GM18507 (cell line): Measurements from ENCODE around the gene TSR3.

Experiments
- DNase-seq: peaks from one replicate; pipeline ENCODE4 v3.0.0; 2011; ENCODE audit warnings: low read depth; ENCODE audit not compliant: insufficient read length; ENCODE audit errors: extremely low spot score
- FAIRE-seq: peaks from 2 replicates; lab custom pipeline; 2011; peaks lifted over from hg19 to GRCh38; lab: Jason Lieb, UNC

The TSR3 gene

DNA sequence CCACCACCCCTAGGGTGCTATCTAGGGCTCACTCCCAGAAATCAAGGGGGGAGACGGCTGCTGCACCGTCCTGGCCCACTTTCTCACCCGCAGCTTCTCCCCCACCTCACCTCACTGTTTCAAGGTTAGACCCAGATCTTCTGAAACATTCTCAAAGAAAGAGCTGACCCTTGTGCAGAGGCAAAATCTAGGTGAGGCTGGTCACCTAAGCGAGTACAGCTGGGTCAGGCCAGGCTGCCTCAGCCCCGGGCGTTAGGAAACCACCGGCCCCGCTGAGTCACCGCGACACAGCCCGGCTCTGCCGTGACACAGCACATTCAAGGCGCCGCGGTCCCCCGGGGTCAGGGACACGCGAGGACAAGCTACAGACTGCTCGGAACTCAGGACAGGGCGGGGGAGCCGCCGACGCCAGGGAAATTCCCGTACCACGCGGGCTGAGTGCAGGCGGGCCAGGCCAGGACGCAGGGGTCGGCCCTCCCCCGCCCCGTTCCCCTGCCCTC is 27.2 kb upstream of the TSR3 start:
- FAIRE-seq (peak; percentile 60), DNase-seq (peak; percentile 17)

DNA sequence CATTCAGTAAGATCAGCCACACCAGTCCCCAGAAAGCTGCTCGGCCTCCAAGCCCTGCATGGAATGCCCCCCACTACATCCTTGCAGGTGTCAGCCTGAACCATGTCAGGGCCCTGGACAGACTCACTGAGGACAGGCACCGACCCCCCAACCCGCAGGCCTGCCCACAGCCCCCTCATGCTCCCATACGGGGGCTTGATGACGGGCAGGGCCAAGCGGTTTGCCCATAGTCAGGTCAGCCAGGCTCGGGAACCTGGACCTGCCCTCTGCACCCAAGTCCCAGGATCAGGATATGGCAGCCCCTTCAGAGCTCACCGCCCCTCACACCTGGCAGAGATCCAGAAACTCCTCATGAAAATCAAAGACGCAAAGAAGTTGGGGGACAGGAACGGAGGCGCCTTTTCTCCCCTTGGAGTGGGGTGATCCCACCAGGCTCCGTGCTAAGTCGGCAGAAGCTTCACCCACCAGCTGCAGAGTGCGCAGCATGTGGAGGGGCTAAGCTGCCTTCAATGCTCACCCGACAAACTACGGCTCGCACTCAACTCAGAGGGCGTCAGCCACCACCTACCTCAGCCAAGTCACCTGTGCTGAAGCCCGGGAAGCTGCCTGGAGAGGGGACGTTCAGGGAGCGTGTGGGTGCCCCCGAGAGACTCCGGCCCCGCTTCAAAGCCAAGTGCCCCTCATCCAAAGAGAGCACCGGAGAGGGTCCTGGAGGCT is 26.6 kb upstream of the TSR3 start:
- no peak for FAIRE-seq
- DNase-seq: no peak

DNA sequence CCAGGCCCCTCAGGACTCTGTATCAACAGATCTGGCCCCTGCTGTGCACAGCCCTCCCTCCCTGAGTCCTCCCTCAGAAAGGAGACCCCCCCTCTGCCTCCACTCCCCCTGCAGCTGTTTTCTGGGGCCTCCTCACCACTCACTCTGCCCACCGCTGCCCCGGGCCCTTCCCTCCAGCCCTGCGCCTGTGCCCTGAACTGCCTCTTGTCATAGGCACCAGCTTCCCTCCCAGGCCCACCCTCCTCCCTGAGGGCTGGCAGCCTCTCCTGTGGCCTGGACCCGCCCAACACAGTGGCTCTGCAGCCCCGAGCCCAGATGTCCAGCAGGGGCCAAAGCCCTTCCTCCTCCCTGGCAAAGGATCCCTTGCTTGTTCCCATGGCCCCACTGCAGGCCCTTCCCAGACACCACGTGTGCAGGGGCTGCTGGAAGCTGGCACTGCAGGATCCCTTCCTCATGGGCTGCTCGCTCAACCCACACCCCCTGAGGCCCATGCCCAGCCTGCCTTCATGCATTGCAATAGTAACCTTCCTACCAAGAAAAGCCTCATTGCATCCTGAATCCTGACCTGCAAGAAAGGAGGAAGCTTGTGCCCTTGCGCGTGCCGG is 25.8 kb upstream of the TSR3 start:
- no peak for DNase-seq
- FAIRE-seq: no peak

- FAIRE-seq: no peak
- no peak for DNase-seq
Measured at GRCh38 chr16:1375741-1376410, 24.2 kb upstream of the TSR3 start.

DNA sequence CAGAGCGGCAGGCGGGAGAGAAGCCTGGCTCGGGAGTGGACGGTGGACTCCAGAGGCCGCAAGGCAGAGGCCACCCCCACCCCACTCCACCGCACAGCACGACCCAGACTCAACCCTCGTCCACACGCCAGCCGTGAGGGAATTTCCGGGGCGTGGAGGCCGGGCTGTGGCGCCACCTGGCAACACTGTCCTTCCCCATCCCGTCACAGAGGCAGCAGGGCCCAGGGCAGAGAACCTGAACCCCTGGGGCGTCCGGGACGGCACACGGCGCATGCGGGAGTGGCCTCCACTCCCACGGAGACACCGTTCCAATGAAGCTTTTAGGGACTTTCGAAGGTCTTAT is 23.6 kb upstream of the TSR3 start:
- FAIRE-seq (no peak), DNase-seq (no peak)

GRCh38 chr16:1374418-1375297 is 23.0 kb upstream of the TSR3 start:
- FAIRE-seq (no peak), DNase-seq (no peak)

DNA sequence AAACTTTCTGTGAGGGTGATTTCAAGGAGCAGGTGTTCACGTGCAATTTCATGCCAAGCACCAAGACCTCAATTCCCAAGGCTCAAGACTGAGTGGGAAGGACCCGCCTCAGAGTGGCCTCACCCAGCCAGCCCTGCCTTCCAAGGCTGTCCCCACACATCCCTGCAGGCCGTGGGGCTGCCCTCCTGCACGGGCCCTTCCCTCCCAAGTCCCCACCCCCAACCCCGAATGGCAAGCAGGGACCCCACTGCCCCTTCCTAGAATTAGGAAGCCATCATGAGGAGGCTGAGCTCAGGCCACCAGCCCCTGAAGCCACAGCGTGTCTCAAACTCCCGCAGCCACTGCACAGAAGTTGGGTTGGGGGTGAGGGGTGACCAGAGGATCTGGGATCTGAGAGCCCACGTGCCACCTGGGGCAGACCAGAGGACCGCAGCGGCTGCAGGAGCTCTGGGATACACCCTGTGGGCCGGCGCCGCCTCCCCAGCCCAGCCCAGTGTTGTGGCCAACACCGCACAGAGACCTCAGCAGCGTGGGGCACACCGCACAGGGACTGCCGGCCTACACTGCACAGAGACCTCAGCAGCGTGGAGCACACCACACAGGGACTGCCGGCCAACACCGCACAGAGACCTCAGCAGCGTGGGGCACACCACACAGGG is 20.7 kb upstream of the TSR3 start:
- DNase-seq (no peak), FAIRE-seq (no peak)

- DNase-seq: no peak
- no peak for FAIRE-seq
Measured at GRCh38 chr16:1371054-1371978, 19.6 kb upstream of the TSR3 start.

DNA sequence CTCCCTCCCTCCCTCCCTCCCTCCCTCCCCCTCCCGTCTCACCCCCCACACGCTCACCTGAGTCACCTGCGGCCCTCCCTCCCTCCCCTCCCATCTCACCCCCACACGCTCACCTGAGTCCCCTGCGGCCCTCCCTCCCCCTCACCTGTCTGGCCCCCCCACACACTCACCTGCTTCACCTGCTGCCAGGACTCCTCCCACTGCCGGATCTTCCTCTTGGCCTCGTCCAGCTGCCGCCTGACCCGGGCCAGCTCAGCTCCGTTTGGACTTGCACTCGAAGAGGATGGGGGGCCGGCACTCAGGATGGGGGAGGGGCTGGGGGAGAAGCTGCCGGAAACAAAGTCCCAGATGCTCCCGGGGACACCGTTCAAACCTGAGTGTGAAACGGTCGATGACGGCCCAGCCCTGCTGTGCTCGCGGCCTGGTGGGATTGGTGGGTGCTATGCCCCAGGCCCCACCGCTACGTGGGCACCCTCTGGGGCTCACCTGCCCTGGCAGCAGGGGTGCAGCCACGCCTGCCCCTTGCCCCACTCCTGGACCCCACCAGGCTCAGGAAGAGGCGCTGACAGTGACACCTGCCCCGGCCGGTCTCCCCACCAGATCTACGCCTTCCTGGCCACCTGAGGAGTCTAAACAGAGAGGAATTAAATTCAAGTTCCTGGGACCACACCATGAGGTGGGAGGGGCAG is 16.0 kb upstream of the TSR3 start:
- FAIRE-seq: no peak
- no peak for DNase-seq

GRCh38 chr16:1366712-1367299 is 15.1 kb upstream of the TSR3 start:
- DNase-seq: no peak
- FAIRE-seq: no peak

DNA sequence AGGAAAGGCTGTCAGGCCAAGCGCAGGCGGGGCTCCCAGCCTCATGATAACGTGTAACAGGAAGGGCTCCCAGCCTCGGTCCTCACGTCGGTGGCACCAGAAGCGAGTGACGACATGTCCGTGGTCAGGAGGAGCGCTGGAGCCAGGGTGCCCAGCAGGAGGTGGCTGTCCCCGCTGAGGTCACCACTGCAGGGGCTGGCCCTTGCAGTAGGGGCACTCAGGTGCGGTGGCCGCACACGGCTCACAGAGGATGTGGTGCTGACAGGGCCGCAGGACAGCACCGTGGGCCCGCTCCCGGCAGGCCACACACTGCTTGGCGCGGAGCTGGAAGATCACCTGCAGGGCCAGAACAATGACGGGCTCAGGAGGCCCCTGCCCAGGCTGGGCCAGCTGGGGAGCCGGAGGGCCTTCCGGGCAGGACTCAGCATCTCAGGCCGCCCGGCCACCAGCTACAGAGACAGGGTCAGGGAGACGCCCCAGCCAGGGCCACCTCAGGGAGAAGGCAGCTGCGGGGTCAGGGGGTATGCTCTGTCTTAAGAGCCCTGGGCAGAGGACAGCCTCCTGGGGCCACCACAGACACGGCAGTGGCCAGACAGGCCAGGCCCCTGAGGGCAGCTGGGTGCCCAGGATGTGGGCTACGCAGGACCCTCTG is 14.5 kb upstream of the TSR3 start:
- DNase-seq: no peak

DNA sequence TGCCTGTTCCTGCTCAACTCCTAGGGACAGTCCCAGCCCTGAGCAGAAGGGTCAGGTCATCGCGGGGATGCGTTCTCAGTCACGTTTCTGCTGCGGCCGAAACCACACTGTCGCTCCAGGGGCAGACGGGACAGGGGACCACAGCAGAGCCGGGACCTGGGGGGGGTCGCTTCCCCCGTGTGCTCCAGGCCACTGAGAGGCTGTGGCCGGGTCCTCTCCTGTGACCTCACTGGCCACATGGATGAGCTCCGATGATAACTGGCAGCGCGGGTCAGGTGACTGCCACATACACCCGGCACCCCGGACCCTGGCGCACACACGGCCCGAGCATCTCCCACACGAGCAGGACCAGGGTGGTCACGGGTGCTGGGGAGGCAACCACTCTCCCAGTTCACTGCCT is 12.8 kb upstream of the TSR3 start:
- DNase-seq: no peak
- no peak for FAIRE-seq

More for the DNA sequence above, 14.5 kb upstream of the TSR3 start:
- FAIRE-seq: no peak

GRCh38 chr16:1363501-1364041 is 11.9 kb upstream of the TSR3 start:
- FAIRE-seq (peak; percentile 9), DNase-seq (peak; percentile 68)

DNA sequence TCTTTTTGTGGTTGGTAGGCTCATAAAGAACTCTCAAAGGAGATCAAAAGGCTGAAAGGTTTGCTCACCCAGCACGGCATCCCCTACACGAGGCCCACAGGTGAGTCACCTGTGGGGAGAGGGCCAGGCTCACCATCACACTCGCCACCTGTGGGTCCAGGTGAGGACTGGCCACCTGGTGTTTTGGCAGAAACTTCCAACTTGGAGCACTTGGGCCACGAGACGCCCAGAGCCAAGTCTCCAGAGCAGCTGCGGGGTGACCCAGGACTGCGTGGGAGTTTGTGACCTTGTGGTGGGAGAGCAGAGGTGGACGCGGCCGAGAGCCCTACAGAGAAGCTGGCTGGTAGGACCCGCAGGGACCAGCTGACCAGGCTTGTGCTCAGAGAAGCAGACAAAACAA is 11.1 kb upstream of the TSR3 start:
- DNase-seq: no peak
- FAIRE-seq: no peak

GRCh38 chr16:1361685-1362360 is 10.1 kb upstream of the TSR3 start:
- FAIRE-seq: no peak
- DNase-seq: no peak

GRCh38 chr16:1357906-1358566 is 6.4 kb upstream of the TSR3 start:
- FAIRE-seq (no peak), DNase-seq (no peak)
